OCI-LY3 (cell line): Measurements from ENCODE around the gene ETV6.

Experiments
- EZH2phosphoT487 ChIP-seq: fragments of 200-600 bp; shearing (Covaris generic); IDR thresholded peaks from 2 replicates; pipeline ENCODE4 v1.6.1; 2018; ENCODE audit warnings: antibody characterized with exemption, mixed run types, low read depth
- TF ChIP-seq, protein P1 (sequence below): fragments of 200-600, 300-600 bp; sonication (generic); IDR thresholded peaks from 2 replicates; pipeline ENCODE4 v1.5.1; 2014; ENCODE audit warnings: antibody characterized with exemption, low read length, low read depth

DNA sequence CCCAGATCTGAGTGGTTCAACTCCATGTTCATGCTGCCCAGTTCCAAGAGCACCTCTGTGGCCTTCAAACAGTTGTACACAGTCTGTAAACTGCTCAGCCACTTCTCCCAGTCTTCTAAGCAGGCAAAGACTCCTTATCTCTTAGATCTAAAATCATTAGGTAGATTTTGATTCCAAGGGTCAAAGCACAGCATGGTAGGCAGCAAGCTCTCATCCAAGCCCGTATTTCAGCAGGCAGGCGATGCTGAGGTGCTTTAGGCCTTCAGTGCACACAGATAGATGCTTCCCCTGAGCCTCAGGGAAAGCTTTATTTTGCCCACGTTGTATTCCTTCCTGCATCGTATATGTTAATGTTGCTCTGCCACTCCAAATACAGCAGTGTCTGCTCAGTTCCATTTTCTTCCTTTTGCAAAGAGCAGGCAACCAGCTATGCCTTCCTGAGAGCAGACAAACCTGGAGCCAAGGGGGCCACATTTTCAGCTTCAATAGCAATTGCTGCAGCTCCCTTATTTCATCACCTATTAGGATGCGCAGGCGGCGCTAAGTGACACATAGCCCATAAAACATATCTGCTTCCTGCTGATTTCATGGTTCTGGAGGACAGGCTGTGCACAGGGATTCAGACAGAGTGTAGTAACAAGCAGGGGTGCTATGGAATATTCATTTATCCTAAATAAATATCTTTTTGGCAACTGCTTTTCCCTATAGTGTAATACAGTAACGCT, 67.5 kb downstream of the ETV6 start:
- no peak for TF ChIP-seq EZH2phosphoT487
- TF ChIP-seq, protein P1, sequence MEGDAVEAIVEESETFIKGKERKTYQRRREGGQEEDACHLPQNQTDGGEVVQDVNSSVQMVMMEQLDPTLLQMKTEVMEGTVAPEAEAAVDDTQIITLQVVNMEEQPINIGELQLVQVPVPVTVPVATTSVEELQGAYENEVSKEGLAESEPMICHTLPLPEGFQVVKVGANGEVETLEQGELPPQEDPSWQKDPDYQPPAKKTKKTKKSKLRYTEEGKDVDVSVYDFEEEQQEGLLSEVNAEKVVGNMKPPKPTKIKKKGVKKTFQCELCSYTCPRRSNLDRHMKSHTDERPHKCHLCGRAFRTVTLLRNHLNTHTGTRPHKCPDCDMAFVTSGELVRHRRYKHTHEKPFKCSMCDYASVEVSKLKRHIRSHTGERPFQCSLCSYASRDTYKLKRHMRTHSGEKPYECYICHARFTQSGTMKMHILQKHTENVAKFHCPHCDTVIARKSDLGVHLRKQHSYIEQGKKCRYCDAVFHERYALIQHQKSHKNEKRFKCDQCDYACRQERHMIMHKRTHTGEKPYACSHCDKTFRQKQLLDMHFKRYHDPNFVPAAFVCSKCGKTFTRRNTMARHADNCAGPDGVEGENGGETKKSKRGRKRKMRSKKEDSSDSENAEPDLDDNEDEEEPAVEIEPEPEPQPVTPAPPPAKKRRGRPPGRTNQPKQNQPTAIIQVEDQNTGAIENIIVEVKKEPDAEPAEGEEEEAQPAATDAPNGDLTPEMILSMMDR: no peak
